Body of pancreas (tissue), 4 donors: ENCODE measurements around the gene ECEL1.

Experiments
- CTCF ChIP-seq, 7 experiments: fragments of 450-650 bp in 4 of 7; fragments of 200-600 bp in 3 of 7; sonication (generic) in 3 of 7; IDR thresholded peaks; one replicate each; pipeline ENCODE4 v1.5.1; 2016 to 2019; ENCODE audit warnings: antibody characterized with exemption in 7 of 7
- POLR2A ChIP-seq, 3 donors: fragments of 450-650 bp; IDR thresholded peaks; one replicate each; pipeline ENCODE4 v1.6.1; 2016; ENCODE audit warnings: antibody characterized with exemption in 3 of 3, mild to moderate bottlenecking in 2 of 3

GRCh38 chr2:232439758-232440135 lies 47.9 kb downstream of the ECEL1 start:
- peak in 2 of 7 experiments; percentile 18 to 31 for TF ChIP-seq CTCF (IDR thresholded peaks at IDR 0.05)
- TF ChIP-seq POLR2A (IDR thresholded peaks at IDR 0.05) = no peak
